Tibial artery (tissue), 4 donors: ENCODE measurements around the gene PSMF1.
"Not testable (repeated sequence)": the region's sequence is repeated elsewhere in the genome, so short reads cannot be mapped to it uniquely, and the experiment has no call there.

Source experiments
- DNase-seq, 2 donors: peaks; one replicate each; pipeline ENCODE4 v3.0.0-alpha.2; 2019
- H3K27ac ChIP-seq, 2 donors: fragments of 200-600 bp; sonication (generic) in 1 of 2; 1 replicate in 1 of 2; 2 replicates in 1 of 2; pipeline ENCODE4 v1.5.1; 2018 to 2019; ENCODE audit warnings: mild to moderate bottlenecking in 1 of 2
- H3K27me3 ChIP-seq, 2 donors: fragments of 200-600 bp; sonication (generic) in 1 of 2; one replicate each; pipeline versions ENCODE4 v1.5.1 to v1.6.0; 2016 to 2019
- H3K36me3 ChIP-seq, 3 donors: fragments of 200-600 bp; sonication (generic) in 2 of 3; one replicate each; pipeline ENCODE4 v1.5.1; 2016 to 2019; ENCODE audit warnings: mild to moderate bottlenecking in 2 of 3
- H3K4me1 ChIP-seq, 4 donors: fragments of 200-600 bp; sonication (generic) in 2 of 4; 1 replicate in 3 of 4; 2 replicates in 1 of 4; pipeline ENCODE4 v1.5.1; 2016 to 2019
- H3K4me3 ChIP-seq, 2 donors: fragments of 200-600 bp; sonication (generic) in 1 of 2; 1 replicate in 1 of 2; 2 replicates in 1 of 2; pipeline ENCODE4 v1.5.1; 2018 to 2019; ENCODE audit warnings: mild to moderate bottlenecking in 2 of 2
- H3K9me3 ChIP-seq, 3 donors: fragments of 200-600 bp; sonication (generic) in 1 of 3; one replicate each; pipeline ENCODE4 v1.5.1; 2016 to 2019
- intact Hi-C: fragments of 100-400 bp; cut with DNase I; formaldehyde crosslinking; loops from one replicate; pipeline ENCODE4 v1.15.0; 2023; ENCODE audit warnings: low total_unique reads
- TF ChIP-seq, protein P1 (sequence below), 2 experiments: fragments of 200-600 bp in 1 of 2; fragments of 450-650 bp in 1 of 2; IDR thresholded peaks; one replicate each; pipeline ENCODE4 v1.5.1; 2017 to 2019; ENCODE audit warnings: antibody characterized with exemption in 2 of 2, mild to moderate bottlenecking in 1 of 2, moderate library complexity in 1 of 2

Gene PSMF1

GRCh38 chr20:1212607-1213396 is 94.4 kb downstream of the PSMF1 start:
- Histone ChIP-seq H3K4me3 (no peak overlapping the region), H3K27me3 (peaks cover 0 to 23% of the 10 kb centered on the region in 2 donors), H3K4me1 (no peaks in the 10 kb centered on the region), H3K9me3 (no peaks in the 10 kb centered on the region), H3K27ac (no peak overlapping the region), H3K36me3 (no peaks in the 10 kb centered on the region)
- intact Hi-C loops: no loop called here
- TF ChIP-seq, protein P1, sequence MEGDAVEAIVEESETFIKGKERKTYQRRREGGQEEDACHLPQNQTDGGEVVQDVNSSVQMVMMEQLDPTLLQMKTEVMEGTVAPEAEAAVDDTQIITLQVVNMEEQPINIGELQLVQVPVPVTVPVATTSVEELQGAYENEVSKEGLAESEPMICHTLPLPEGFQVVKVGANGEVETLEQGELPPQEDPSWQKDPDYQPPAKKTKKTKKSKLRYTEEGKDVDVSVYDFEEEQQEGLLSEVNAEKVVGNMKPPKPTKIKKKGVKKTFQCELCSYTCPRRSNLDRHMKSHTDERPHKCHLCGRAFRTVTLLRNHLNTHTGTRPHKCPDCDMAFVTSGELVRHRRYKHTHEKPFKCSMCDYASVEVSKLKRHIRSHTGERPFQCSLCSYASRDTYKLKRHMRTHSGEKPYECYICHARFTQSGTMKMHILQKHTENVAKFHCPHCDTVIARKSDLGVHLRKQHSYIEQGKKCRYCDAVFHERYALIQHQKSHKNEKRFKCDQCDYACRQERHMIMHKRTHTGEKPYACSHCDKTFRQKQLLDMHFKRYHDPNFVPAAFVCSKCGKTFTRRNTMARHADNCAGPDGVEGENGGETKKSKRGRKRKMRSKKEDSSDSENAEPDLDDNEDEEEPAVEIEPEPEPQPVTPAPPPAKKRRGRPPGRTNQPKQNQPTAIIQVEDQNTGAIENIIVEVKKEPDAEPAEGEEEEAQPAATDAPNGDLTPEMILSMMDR (IDR thresholded peaks at IDR 0.05): peak; percentile 54 to 70
- DNase-seq: peak; percentile 70 to 73

DNA sequence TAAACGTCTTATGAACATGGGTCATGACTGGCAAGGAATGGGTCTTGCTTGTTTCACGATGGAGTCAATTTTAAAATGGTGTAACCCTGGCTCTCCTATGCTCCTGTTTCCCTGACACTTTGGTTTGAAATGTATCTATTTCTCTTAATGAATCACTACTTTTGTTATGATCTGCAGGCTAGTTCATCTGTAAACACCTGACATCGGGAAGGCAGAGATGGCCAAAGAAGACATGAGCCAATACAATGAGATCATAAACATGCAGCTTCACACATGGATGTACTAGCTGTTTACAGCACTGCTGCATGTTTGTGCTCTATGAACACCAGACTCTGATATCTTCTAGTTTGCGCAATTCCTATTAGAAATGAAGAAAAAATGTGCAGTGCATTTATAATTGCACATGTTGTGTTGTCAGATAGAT is 96.4 kb downstream of the PSMF1 start:
- Histone ChIP-seq H3K4me1 (no peaks in the 10 kb centered on the region), H3K4me3 (no peak overlapping the region), H3K27ac (no peak overlapping the region), H3K27me3 (peaks cover 0 to 23% of the 10 kb centered on the region in 2 donors), H3K36me3 (no peaks in the 10 kb centered on the region), H3K9me3 (no peaks in the 10 kb centered on the region)
- intact Hi-C loops: no loop called here
- TF ChIP-seq, protein P1 (IDR thresholded peaks at IDR 0.05): no peak
- DNase-seq: no peak

- Histone ChIP-seq H3K4me1 (no peaks in the 10 kb centered on the region), H3K27ac (no peak overlapping the region), H3K9me3 (no peaks in the 10 kb centered on the region), H3K4me3 (no peak overlapping the region), H3K27me3 (peaks cover 0 to 23% of the 10 kb centered on the region in 2 donors), H3K36me3 (no peaks in the 10 kb centered on the region)
- intact Hi-C loops: no loop called here
- TF ChIP-seq, protein P1 (IDR thresholded peaks at IDR 0.05): no peak
- DNase-seq: no peak
These were observed 97.2 kb downstream of the PSMF1 start for GRCh38 chr20:1215386-1216170.

GRCh38 chr20:1216527-1217427 is 98.4 kb downstream of the PSMF1 start:
- DNase-seq, H3K4me3 ChIP-seq, H3K9me3 ChIP-seq, H3K36me3 ChIP-seq, H3K27ac ChIP-seq, H3K4me1 ChIP-seq, intact Hi-C loops: not testable (repeated sequence)
- peaks cover 0 to 23% of the 10 kb centered on the region in 2 donors for H3K27me3 ChIP-seq
